GM23338 (cell line): ENCODE results near the gene DERA. TPM values are rescaled to one million over a fixed set of nuclear protein-coding genes. Genes with fewer than 3 reads are reported as not detected.

Experiments used
- ATAC-seq: fragments of 200-7000 bp; cut with Tn5 transposase; 3 replicates; pipeline ENCODE4 v1.9.1; 2020
- DNase-seq: peaks from one replicate; pipeline ENCODE4 v3.0.0-alpha.2; 2015; ENCODE audit warnings: low spot score
- H2AFZ ChIP-seq: fragments of 200-600 bp; sonication (generic); 2 replicates; pipeline ENCODE4 v1.8.0; 2016; ENCODE audit warnings: antibody characterized with exemption, mild to moderate bottlenecking, moderate library complexity
- H3F3A ChIP-seq: fragments of 200-600 bp; sonication (generic); replicated peaks from 2 replicates; pipeline ENCODE4 v1.8.0; 2017; ENCODE audit warnings: antibody characterized with exemption, mixed run types, low read depth
- H3K27ac ChIP-seq: fragments of 200-600 bp; sonication (generic); 2 replicates; pipeline ENCODE4 v1.6.1; 2016; ENCODE audit warnings: low read depth
- H3K27me3 ChIP-seq: fragments of 200-600 bp; sonication (generic); 2 replicates; pipeline ENCODE4 v1.8.0; 2016; ENCODE audit warnings: mild to moderate bottlenecking, mixed run types, moderate library complexity; ENCODE audit not compliant: insufficient read depth
- H3K36me3 ChIP-seq: fragments of 200-600 bp; sonication (generic); 2 replicates; pipeline ENCODE4 v1.8.0; 2016; ENCODE audit warnings: mild to moderate bottlenecking; ENCODE audit not compliant: insufficient read depth
- H3K4me1 ChIP-seq: fragments of 200-600 bp; sonication (generic); 2 replicates; pipeline ENCODE4 v1.8.0; 2016; ENCODE audit warnings: mild to moderate bottlenecking, moderate library complexity; ENCODE audit not compliant: insufficient read depth
- H3K4me2 ChIP-seq: fragments of 200-600 bp; sonication (generic); 2 replicates; pipeline ENCODE4 v1.7.1; 2017; ENCODE audit warnings: mixed run types
- H3K4me3 ChIP-seq: fragments of 200-600 bp; sonication (generic); 2 replicates; pipeline ENCODE4 v1.6.1; 2016; ENCODE audit warnings: mixed run types
- H3K79me2 ChIP-seq: fragments of 200-600 bp; sonication (generic); replicated peaks from 2 replicates; pipeline ENCODE4 v1.8.0; 2017; ENCODE audit warnings: mild to moderate bottlenecking; ENCODE audit not compliant: insufficient read depth
- H3K9me2 ChIP-seq: fragments of 200-600 bp; sonication (generic); 2 replicates; pipeline ENCODE4 v1.8.0; 2017; ENCODE audit not compliant: insufficient read depth
- H4K20me1 ChIP-seq: fragments of 200-600 bp; sonication (generic); replicated peaks from 2 replicates; pipeline ENCODE4 v1.8.0; 2017; ENCODE audit warnings: mild to moderate bottlenecking; ENCODE audit not compliant: insufficient read depth
- H3K27ac Mint-ChIP-seq: 2 replicates; pipeline ENCODE4 v1.8.0; 2020; ENCODE audit warnings: inconsistent platforms, mild to moderate bottlenecking, moderate library complexity, mixed read lengths
- H3K27me3 Mint-ChIP-seq: 3 replicates; pipeline ENCODE4 v1.8.0; 2022; ENCODE audit warnings: low read depth, mild to moderate bottlenecking, moderate library complexity, mixed read lengths, inconsistent platforms; ENCODE audit not compliant: insufficient read depth, poor library complexity
- H3K36me3 Mint-ChIP-seq: 3 replicates; pipeline ENCODE4 v1.8.0; 2021; ENCODE audit warnings: low read depth, mild to moderate bottlenecking, inconsistent platforms, moderate library complexity, mixed read lengths
- H3K4me1 Mint-ChIP-seq: 3 replicates; pipeline ENCODE4 v1.8.0; 2020; ENCODE audit warnings: mild to moderate bottlenecking, inconsistent platforms, mixed read lengths
- H3K4me3 Mint-ChIP-seq: 3 replicates; pipeline ENCODE4 v1.8.0; 2021; ENCODE audit warnings: moderate library complexity, mild to moderate bottlenecking, inconsistent platforms, mixed read lengths
- H3K9me3 Mint-ChIP-seq: 3 replicates; pipeline ENCODE4 v1.8.0; 2020; ENCODE audit warnings: moderate library complexity, mild to moderate bottlenecking, inconsistent platforms, mixed read lengths
- CREB1 ChIP-seq: fragments of 250-450 bp; sonication (Bioruptor Pico); IDR thresholded peaks from 2 replicates; pipeline ENCODE4 v1.5.0; 2020; ENCODE audit warnings: low read depth, mild to moderate bottlenecking, moderate library complexity
- CTCF ChIP-seq, 2 experiments: fragments of 200-600 bp in 1 of 2; sonication (generic) in 1 of 2; conservative IDR thresholded peaks; 2 replicates each; pipeline versions ENCODE4 v1.5.1 to v1.6.1; 2016 to 2017; ENCODE audit warnings: antibody characterized with exemption in 2 of 2, low read depth in 2 of 2, mild to moderate bottlenecking in 2 of 2, moderate library complexity in 1 of 2
- ETS1 ChIP-seq: IDR thresholded peaks from 2 replicates; pipeline ENCODE4 v1.6.1; 2016; ENCODE audit warnings: antibody characterized with exemption
- EZH2 ChIP-seq: fragments of 200-600 bp; sonication (generic); IDR thresholded peaks from one replicate; pipeline ENCODE4 v1.8.0; 2017; ENCODE audit warnings: antibody characterized with exemption, mild to moderate bottlenecking, low read depth; ENCODE audit not compliant: unreplicated experiment
- EZH2phosphoT487 ChIP-seq: fragments of 200-600 bp; sonication (generic); IDR thresholded peaks from one replicate; pipeline ENCODE4 v1.8.1; 2018; ENCODE audit warnings: antibody characterized with exemption; ENCODE audit not compliant: unreplicated experiment
- JUNB ChIP-seq: IDR thresholded peaks from one replicate; pipeline ENCODE4 v1.6.1; 2016; ENCODE audit warnings: antibody characterized with exemption; ENCODE audit not compliant: unreplicated experiment
- NANOG ChIP-seq: IDR thresholded peaks from 2 replicates; pipeline ENCODE4 v1.6.1; 2016; ENCODE audit warnings: antibody characterized with exemption, borderline replicate concordance
- POLR2AphosphoS5 ChIP-seq: IDR thresholded peaks from 2 replicates; pipeline ENCODE4 v1.6.1; 2016; ENCODE audit warnings: antibody characterized with exemption, low read depth
- REST ChIP-seq: IDR thresholded peaks from one replicate; pipeline ENCODE4 v1.6.1; 2018; ENCODE audit warnings: antibody characterized with exemption; ENCODE audit not compliant: unreplicated experiment
- STAT1 ChIP-seq: IDR thresholded peaks from one replicate; pipeline ENCODE4 v1.6.1; 2016; ENCODE audit warnings: antibody characterized with exemption; ENCODE audit not compliant: unreplicated experiment
- ZNF114 ChIP-seq: fragments of 250-450 bp; sonication (Bioruptor Pico); IDR thresholded peaks from 2 replicates; pipeline ENCODE4 v1.5.0; 2020; ENCODE audit warnings: mild to moderate bottlenecking, moderate library complexity
- ZNF331 ChIP-seq: fragments of 250-450 bp; sonication (Bioruptor Pico); IDR thresholded peaks from 2 replicates; pipeline ENCODE4 v1.5.0; 2020; ENCODE audit warnings: low read depth, mild to moderate bottlenecking, moderate library complexity
- ZNF462 ChIP-seq: fragments of 250-450 bp; sonication (Bioruptor Pico); IDR thresholded peaks from 2 replicates; pipeline ENCODE4 v1.5.0; 2020; ENCODE audit warnings: mild to moderate bottlenecking, moderate library complexity
- polyA plus RNA-seq: library from polyadenylated mRNA; unstranded; fragments of >200 nt; fragmentation: Nextera tagmentation; extraction: Ambion mirVana; gene quantifications from 2 replicates; pipeline ENCODE4 v1.2.1, GENCODE V29; 2016
- total RNA-seq: library from RNA; depleted of rRNA; stranded (reverse); fragments of >200 nt; shearing (Covaris generic); gene quantifications from 2 replicates; pipeline ENCODE4 v1.2.3, GENCODE V29; 2014

The DERA gene
- total and polyA plus RNA-seq, 2 experiments from 2014 or later = 20.4 to 27.3 TPM

- H2AFZ ChIP-seq = no peak overlapping the region
- no peak for TF ChIP-seq ETS1
- TF ChIP-seq REST = no peak
- no peak for TF ChIP-seq JUNB
- TF ChIP-seq POLR2AphosphoS5 = no peak
- no peak for TF ChIP-seq CTCF (conservative IDR thresholded peaks at IDR 0.05; ENCODE audit: low read depth in 2 of 2)
- no peak for TF ChIP-seq EZH2phosphoT487
- no peak for TF ChIP-seq ZNF114 (CRISPR knock-in tag)
- no peak for TF ChIP-seq NANOG
- TF ChIP-seq ZNF331 (CRISPR knock-in tag) = no peak
- TF ChIP-seq EZH2 = no peak
- TF ChIP-seq STAT1 = no peak
- no peak for TF ChIP-seq CREB1 (CRISPR knock-in tag)
- no peak for TF ChIP-seq ZNF462 (CRISPR knock-in tag)
- H3K4me1 ChIP-seq = no peaks in the 10 kb centered on the region; the same call in 1 of the 2 replicates
- no peak overlapping the region for H3K4me3 Mint-ChIP-seq
- no peaks in the 10 kb centered on the region for H3K27me3 ChIP-seq
- H3K4me3 ChIP-seq = no peak overlapping the region
- ATAC-seq (no peak), DNase-seq (no peak)
- no peak overlapping the region; the same call in 1 of the 2 replicates for H3K27ac Mint-ChIP-seq
- H3K9me2 ChIP-seq = peaks cover 4% of the 10 kb centered on the region; the same call in 1 of the 2 replicates
- H3K36me3 ChIP-seq = no peaks in the 10 kb centered on the region
- H3K4me2 ChIP-seq = no peak overlapping the region
- H3K27ac ChIP-seq = no peak overlapping the region
- no peaks in the 10 kb centered on the region for H3K36me3 Mint-ChIP-seq
- no peaks in the 10 kb centered on the region for H3F3A ChIP-seq
- peaks cover 6% of the 10 kb centered on the region; the same call in 2 of the 3 replicates for H3K4me1 Mint-ChIP-seq
- H3K9me3 Mint-ChIP-seq = no peaks in the 10 kb centered on the region
- no peaks in the 10 kb centered on the region for H3K79me2 ChIP-seq
- peaks cover 7% of the 10 kb centered on the region for H3K27me3 Mint-ChIP-seq
- H4K20me1 ChIP-seq = no peaks in the 10 kb centered on the region
Measured at GRCh38 chr12:16003460-16003859, 92.3 kb downstream of the DERA start.
